ENCODE results near the gene GNB2. TPM values are rescaled to one million over a fixed set of nuclear protein-coding genes. Genes with fewer than 3 reads are reported as not detected.

GNB2 gene
- total and polyA plus RNA-seq, 2 of the 13 experiments (the other 11 are each of a cell fraction or from before 2014, with no cell fraction given): 48.3 to 67.1 TPM

GRCh38 chr7:100726996-100727761 lies 53.6 kb downstream of the GNB2 start (continued):
- no peak for TF ChIP-seq CC2D1A (CRISPR knock-in tag; IDR thresholded peaks at IDR 0.05)
- no peak for TF ChIP-seq ZIK1 (CRISPR knock-in tag; IDR thresholded peaks at IDR 0.05; ENCODE audit: borderline replicate concordance, low read depth)
- TF ChIP-seq ZNF598 (CRISPR knock-in tag; IDR thresholded peaks at IDR 0.05; ENCODE audit: borderline replicate concordance): no peak
- TF ChIP-seq HNF4A (CRISPR knock-in tag; IDR thresholded peaks at IDR 0.05): no peak
- TF ChIP-seq SYNCRIP (IDR thresholded peaks at IDR 0.05; ENCODE audit: insufficient read depth, low read depth, low read length): no peak
- TF ChIP-seq ZNF629 (CRISPR knock-in tag; conservative IDR thresholded peaks at IDR 0.05): peak; percentile 93
- peak; percentile 63 for TF ChIP-seq ERF (CRISPR knock-in tag; IDR thresholded peaks at IDR 0.05)
- peak; percentile 36; the same call in 1 of the 2 replicates for TF ChIP-seq FOXK1 (CRISPR knock-in tag; IDR thresholded peaks at IDR 0.05; ENCODE audit: borderline replicate concordance, low read depth)
- TF ChIP-seq ZNF749 (CRISPR knock-in tag; IDR thresholded peaks at IDR 0.05; ENCODE audit: borderline replicate concordance): no peak
- TF ChIP-seq ZNF484 (CRISPR knock-in tag; IDR thresholded peaks at IDR 0.05; ENCODE audit: borderline replicate concordance, low read depth): no peak
- TF ChIP-seq IRF9 (CRISPR knock-in tag; IDR thresholded peaks at IDR 0.05; ENCODE audit: borderline replicate concordance): no peak
- TF ChIP-seq NFKBIZ (CRISPR knock-in tag; IDR thresholded peaks at IDR 0.05): peak; percentile 66; the same call in 1 of the 2 replicates
- no peak for TF ChIP-seq KIAA2018 (CRISPR knock-in tag; IDR thresholded peaks at IDR 0.05; ENCODE audit: borderline replicate concordance)
- TF ChIP-seq TEF (CRISPR knock-in tag; IDR thresholded peaks at IDR 0.05): no peak
- peak; percentile 25; the same call in 1 of the 2 replicates for TF ChIP-seq KDM2A (CRISPR knock-in tag; IDR thresholded peaks at IDR 0.05; ENCODE audit: borderline replicate concordance, low read depth)
- no peak for TF ChIP-seq TFDP2 (CRISPR knock-in tag; IDR thresholded peaks at IDR 0.05)
- TF ChIP-seq ZMAT3 (CRISPR knock-in tag; conservative IDR thresholded peaks at IDR 0.05): no peak
- TF ChIP-seq EED (CRISPR knock-in tag; IDR thresholded peaks at IDR 0.05): no peak
